Stimulated activated naive CD4-positive, alpha-beta T cell (primary cell): ENCODE measurements around the gene MITF.
"Not testable (repeated sequence)": the region's sequence is repeated elsewhere in the genome, so short reads cannot be mapped to it uniquely, and the experiment has no call there.

Experiments used
- DNase-seq, 6 experiments: peaks; one replicate each; lab custom pipeline; 2025; lab: John Stamatoyannopoulos, UW

MITF gene

GRCh38 chr3:69872783-69873378 lies 133.6 kb downstream of the MITF start:
- no peak for DNase-seq

GRCh38 chr3:69876073-69876472 lies 136.8 kb downstream of the MITF start:
- DNase-seq, result no peak

- DNase-seq, result no peak
Observed at GRCh38 chr3:69878254-69878653, 139.0 kb downstream of the MITF start.

- no peak for DNase-seq
Observed at GRCh38 chr3:69879051-69879450, 139.8 kb downstream of the MITF start.

GRCh38 chr3:69880069-69880640 lies 140.9 kb downstream of the MITF start:
- no peak for DNase-seq

- DNase-seq, result no peak
Observed at GRCh38 chr3:69881051-69881450, 141.8 kb downstream of the MITF start.

- no peak for DNase-seq
Observed at GRCh38 chr3:69881756-69882428, 142.6 kb downstream of the MITF start.

- DNase-seq, result no peak
Observed at GRCh38 chr3:69882560-69882959, 143.3 kb downstream of the MITF start.

- DNase-seq, result no peak
Observed at GRCh38 chr3:69888040-69888942, 149.0 kb downstream of the MITF start.

GRCh38 chr3:69888943-69889315 lies 149.7 kb downstream of the MITF start:
- no peak for DNase-seq

GRCh38 chr3:69890084-69890483 lies 150.8 kb downstream of the MITF start:
- no peak for DNase-seq

- no peak for DNase-seq
Observed at GRCh38 chr3:69890691-69891090, 151.4 kb downstream of the MITF start.

GRCh38 chr3:69892706-69893105 lies 153.4 kb downstream of the MITF start:
- DNase-seq, result no peak

- no peak for DNase-seq
Observed at GRCh38 chr3:69893274-69893673, 154.0 kb downstream of the MITF start.

GRCh38 chr3:69896095-69896494 lies 156.8 kb downstream of the MITF start:
- DNase-seq, result no peak

GRCh38 chr3:69900331-69900730 lies 161.1 kb downstream of the MITF start:
- no peak for DNase-seq

GRCh38 chr3:69901802-69902201 lies 162.5 kb downstream of the MITF start:
- no peak for DNase-seq

- no peak for DNase-seq
Observed at GRCh38 chr3:69902386-69902785, 163.1 kb downstream of the MITF start.

- no peak for DNase-seq
Observed at GRCh38 chr3:69906351-69906966, 167.2 kb downstream of the MITF start.

- DNase-seq, result no peak
Observed at GRCh38 chr3:69907554-69907953, 168.3 kb downstream of the MITF start.

GRCh38 chr3:69909859-69910258 lies 170.6 kb downstream of the MITF start:
- DNase-seq, result not testable (repeated sequence)

- DNase-seq, result no peak
Observed at GRCh38 chr3:69913422-69913821, 174.2 kb downstream of the MITF start.
